Transverse colon (tissue), 4 donors: ENCODE data around the gene JUN. TPM values are rescaled to one million over a fixed set of nuclear protein-coding genes. Genes with fewer than 3 reads are reported as not detected.
A peak's percentile ranks its signal among the peaks of the same experiment; 100 is the strongest.

ENCODE experiments used
- DNase-seq: peaks from one replicate; pipeline ENCODE4 v3.0.0-alpha.2; 2019
- H3K27ac ChIP-seq, 4 donors: fragments of 200-600 bp; sonication (generic); 2 replicates each; pipeline ENCODE4 v1.5.1; 2016 to 2018; ENCODE audit warnings: inconsistent platforms in 4 of 4
- H3K27me3 ChIP-seq: fragments of 200-600 bp; sonication (generic); 2 replicates; pipeline ENCODE4 v1.5.1; 2017; ENCODE audit warnings: inconsistent platforms
- H3K36me3 ChIP-seq, 4 donors: fragments of 200-600 bp; sonication (generic); 2 replicates each; pipeline ENCODE4 v1.5.1; 2017 to 2019; ENCODE audit warnings: inconsistent platforms in 4 of 4
- H3K4me1 ChIP-seq, 4 donors: fragments of 200-600 bp; sonication (generic); 2 replicates each; pipeline ENCODE4 v1.5.1; 2017 to 2020; ENCODE audit warnings: inconsistent platforms in 4 of 4
- H3K4me3 ChIP-seq, 4 donors: fragments of 200-600 bp; sonication (generic); 1 replicate in 1 of 4; 2 replicates in 3 of 4; pipeline versions ENCODE4 v1.5.1 to v1.6.1; 2017 to 2019; ENCODE audit warnings: inconsistent platforms in 4 of 4
- H3K9me3 ChIP-seq, 2 donors: fragments of 200-600 bp; sonication (generic); 2 replicates each; pipeline ENCODE4 v1.5.1; 2017 to 2019; ENCODE audit warnings: inconsistent platforms in 2 of 2
- CTCF ChIP-seq, 5 experiments: fragments of 200-600 bp in 3 of 5; fragments of 450-650 bp in 2 of 5; sonication (generic) in 3 of 5; IDR thresholded peaks; 1 replicate in 2 of 5; 2 replicates in 3 of 5; pipeline ENCODE4 v1.5.1; 2016 to 2017; ENCODE audit warnings: antibody characterized with exemption in 5 of 5, inconsistent platforms in 3 of 5, mild to moderate bottlenecking in 2 of 5, moderate library complexity in 1 of 5
- EP300 ChIP-seq: sonication (generic); formaldehyde crosslinking; IDR thresholded peaks from one replicate; pipeline ENCODE4 v1.6.1; 2017; ENCODE audit warnings: antibody characterized with exemption, low read depth
- POLR2A ChIP-seq: fragments of 450-650 bp; IDR thresholded peaks from one replicate; pipeline ENCODE4 v1.6.1; 2016; ENCODE audit warnings: antibody characterized with exemption, mild to moderate bottlenecking, moderate library complexity
- POLR2AphosphoS5 ChIP-seq, 3 donors: sonication (generic); formaldehyde crosslinking; IDR thresholded peaks; one replicate each; pipeline ENCODE4 v1.6.1; 2016; ENCODE audit warnings: antibody characterized with exemption in 3 of 3
- WGBS, 2 donors: methylation state at CpG; one replicate each; pipeline ENCODE4 v1.1.5; 2018; ENCODE audit warnings: low coverage in 1 of 2; 5-methylcytosine and 5-hydroxymethylcytosine counted together
- in situ Hi-C, 4 donors: fragments of 200-750 bp; cut with MboI; loops; one replicate each; pipeline versions ENCODE4 v1.15.0 to v1.15.1; 2017; ENCODE audit warnings: low sequenced_read_pairs in 3 of 4, low pct_ligation_motif_present in 1 of 4, low pct_unique_long_range_greater_than_20kb in 1 of 4
- intact Hi-C: fragments of 100-400 bp; cut with DNase I; formaldehyde crosslinking; loops from one replicate; pipeline ENCODE4 v1.15.1; 2023; ENCODE audit warnings: low total_unique reads
- total RNA-seq, 4 donors: library from RNA; depleted of rRNA; stranded (reverse); fragments of >200 nt; gene quantifications; one replicate each; pipeline ENCODE4 v1.1.0, GENCODE V29; 2016

Gene JUN
- total RNA-seq, 4 donors from 2014 or later, result 315 to 440 (median 376) TPM

GRCh38 chr1:58789996-58790660 is 6.3 kb upstream of the JUN start:
- DNase-seq, result no peak
- Histone ChIP-seq H3K27me3 (no peaks in the 10 kb centered on the region), H3K27ac (no peak overlapping the region), H3K4me1 (peaks cover 0 to 10% (median 8%) of the 10 kb centered on the region in 4 donors), H3K4me3 (no peak overlapping the region), H3K9me3 (no peaks in the 10 kb centered on the region), H3K36me3 (no peaks in the 10 kb centered on the region)
- in situ Hi-C loops, result loop anchor here in 3 of 4 donors (10.0 to 25.0 kb wide), 6 partner anchors 95 to 522 kb away; partner anchors contain the start of gene FGGY (in 2 of the 3)
- TF ChIP-seq EP300 (no peak), POLR2A (no peak), POLR2AphosphoS5 (IDR thresholded peaks at IDR 0.05) (no peak), CTCF (IDR thresholded peaks at IDR 0.05) (no peak)
- intact Hi-C loops, result loop anchor here (10.0 kb wide), 3 partner anchors 285 to 965 kb away; no protein-coding TSS in a partner anchor
- WGBS, 2 donors, result 82% methylated on average over 1 of the region's 1 CpG; no CpG with 5 or more reads in 1 of the 2 donors

GRCh38 chr1:58789322-58789856 is 5.5 kb upstream of the JUN start:
- Histone ChIP-seq H3K27ac (no peak overlapping the region), H3K27me3 (no peaks in the 10 kb centered on the region), H3K4me1 (peaks cover 0 to 10% (median 8%) of the 10 kb centered on the region in 4 donors), H3K36me3 (no peaks in the 10 kb centered on the region), H3K4me3 (no peak overlapping the region), H3K9me3 (no peaks in the 10 kb centered on the region)
- TF ChIP-seq CTCF (IDR thresholded peaks at IDR 0.05) (no peak), POLR2AphosphoS5 (IDR thresholded peaks at IDR 0.05) (no peak), EP300 (no peak), POLR2A (no peak)
- in situ Hi-C loops (loop anchor here in 3 of 4 donors (10.0 to 25.0 kb wide), 6 partner anchors 95 to 523 kb away; partner anchors contain the start of gene FGGY (in 2 of the 3)), intact Hi-C loops (loop anchor here (10.0 kb wide), 3 partner anchors 285 to 965 kb away; no protein-coding TSS in a partner anchor)
- 84 to 86% methylated on average over 5 to 6 of the region's 6 CpGs for WGBS, 2 donors
- DNase-seq, result no peak

GRCh38 chr1:58788259-58788658 is 4.4 kb upstream of the JUN start:
- no peak for TF ChIP-seq POLR2A
- TF ChIP-seq CTCF (IDR thresholded peaks at IDR 0.05), result no peak
- no peak for TF ChIP-seq EP300
- TF ChIP-seq POLR2AphosphoS5 (IDR thresholded peaks at IDR 0.05), result no peak
- intact Hi-C loops (loop anchor here (10.0 kb wide), 3 partner anchors 287 to 967 kb away; no protein-coding TSS in a partner anchor), in situ Hi-C loops (loop anchor here in 3 of 4 donors (10.0 to 25.0 kb wide), 6 partner anchors 97 to 524 kb away; partner anchors contain the start of gene FGGY (in 2 of the 3))
- Histone ChIP-seq H3K9me3 (no peaks in the 10 kb centered on the region), H3K36me3 (no peaks in the 10 kb centered on the region), H3K4me1 (peaks cover 0 to 10% (median 8%) of the 10 kb centered on the region in 4 donors), H3K27me3 (no peaks in the 10 kb centered on the region), H3K27ac (no peak overlapping the region), H3K4me3 (no peak overlapping the region)
- no peak for DNase-seq
- WGBS, 2 donors, result 92 to 97% methylated on average over 3 of the region's 3 CpGs

- 70% methylated on average over 2 of the region's 2 CpGs; no CpG with 5 or more reads in 1 of the 2 donors for WGBS, 2 donors
- peaks cover 0 to 10% (median 8%) of the 10 kb centered on the region in 4 donors for H3K4me1 ChIP-seq
- intact Hi-C loops (loop anchor here (1.0 to 10.0 kb wide), 4 partner anchors 29 to 968 kb away; no protein-coding TSS in a partner anchor), in situ Hi-C loops (loop anchor here in 3 of 4 donors (10.0 to 25.0 kb wide), 6 partner anchors 98 to 525 kb away; partner anchors contain the start of gene FGGY (in 2 of the 3))
- peak overlapping the region; percentile 99 to 100 (median 99) for H3K27ac ChIP-seq
- no peaks in the 10 kb centered on the region for H3K36me3 ChIP-seq
- TF ChIP-seq POLR2AphosphoS5 (IDR thresholded peaks at IDR 0.05) (no peak), EP300 (no peak), POLR2A (no peak), CTCF (IDR thresholded peaks at IDR 0.05) (no peak)
- H3K9me3 ChIP-seq, result no peaks in the 10 kb centered on the region
- no peak for DNase-seq
- no peak overlapping the region for H3K4me3 ChIP-seq
- no peaks in the 10 kb centered on the region for H3K27me3 ChIP-seq
Observed at GRCh38 chr1:58786927-58787245, 3.0 kb upstream of the JUN start.
